OCI-LY3 (cell line): Measurements from ENCODE around the gene RNASEL.
"Not testable (repeated sequence)": the region's sequence is repeated elsewhere in the genome, so short reads cannot be mapped to it uniquely, and the experiment has no call there.

ENCODE experiments used
- H2AFZ ChIP-seq: fragments of 200-600, 300-600 bp; shearing (Covaris generic); 2 replicates; pipeline ENCODE4 v1.6.0; 2014; ENCODE audit warnings: antibody characterized with exemption, low read depth, low read length
- H3K27ac ChIP-seq: fragments of 200-600, 300-600 bp; sonication (generic); 2 replicates; pipeline ENCODE4 v1.5.1; 2014; ENCODE audit warnings: mild to moderate bottlenecking, low read length, moderate library complexity, mixed read lengths
- H3K27me3 ChIP-seq: fragments of 200-600, 300-600 bp; sonication (generic); 2 replicates; pipeline ENCODE4 v1.6.1; 2014; ENCODE audit warnings: low read depth, low read length, mixed read lengths
- H3K36me3 ChIP-seq: fragments of 200-600, 300-600 bp; sonication (generic); replicated peaks from 2 replicates; pipeline ENCODE3; 2014; ENCODE audit warnings: low read depth, low read length, mixed read lengths
- H3K4me1 ChIP-seq: fragments of 300-600, 200-600 bp; sonication (generic); 2 replicates; pipeline ENCODE4 v1.6.1; 2014; ENCODE audit warnings: low read length, mixed read lengths
- H3K4me2 ChIP-seq: fragments of 200-600, 300-600 bp; sonication (generic); 2 replicates; pipeline ENCODE4 v1.6.1; 2014; ENCODE audit warnings: low read length, mixed read lengths
- H3K4me3 ChIP-seq: fragments of 300-600, 200-600 bp; sonication (generic); 2 replicates; pipeline ENCODE4 v1.5.1; 2014; ENCODE audit warnings: antibody characterized with exemption, mild to moderate bottlenecking, low read length, moderate library complexity
- H3K79me2 ChIP-seq: fragments of 300-600, 200-600 bp; shearing (Covaris generic); 2 replicates; pipeline ENCODE4 v1.6.1; 2014; ENCODE audit warnings: mild to moderate bottlenecking, low read length, mixed read lengths
- H3K9ac ChIP-seq: fragments of 300-600, 200-600 bp; shearing (Covaris generic); 2 replicates; pipeline ENCODE4 v1.6.0; 2014; ENCODE audit warnings: mild to moderate bottlenecking, low read length, moderate library complexity
- H3K9me3 ChIP-seq: fragments of 200-600, 300-600 bp; shearing (Covaris generic); 2 replicates; pipeline ENCODE4 v1.6.1; 2014; ENCODE audit warnings: low read length, mixed read lengths; ENCODE audit not compliant: insufficient read depth
- H4K20me1 ChIP-seq: fragments of 200-600, 300-600 bp; sonication (generic); 2 replicates; pipeline ENCODE4 v1.6.1; 2016; ENCODE audit warnings: low read length, mixed read lengths; ENCODE audit not compliant: insufficient read depth
- EZH2phosphoT487 ChIP-seq: fragments of 200-600 bp; shearing (Covaris generic); IDR thresholded peaks from 2 replicates; pipeline ENCODE4 v1.6.1; 2018; ENCODE audit warnings: antibody characterized with exemption, mixed run types, low read depth
- TF ChIP-seq, protein P1 (sequence below): fragments of 200-600, 300-600 bp; sonication (generic); IDR thresholded peaks from 2 replicates; pipeline ENCODE4 v1.5.1; 2014; ENCODE audit warnings: antibody characterized with exemption, low read length, low read depth

RNASEL gene

DNA sequence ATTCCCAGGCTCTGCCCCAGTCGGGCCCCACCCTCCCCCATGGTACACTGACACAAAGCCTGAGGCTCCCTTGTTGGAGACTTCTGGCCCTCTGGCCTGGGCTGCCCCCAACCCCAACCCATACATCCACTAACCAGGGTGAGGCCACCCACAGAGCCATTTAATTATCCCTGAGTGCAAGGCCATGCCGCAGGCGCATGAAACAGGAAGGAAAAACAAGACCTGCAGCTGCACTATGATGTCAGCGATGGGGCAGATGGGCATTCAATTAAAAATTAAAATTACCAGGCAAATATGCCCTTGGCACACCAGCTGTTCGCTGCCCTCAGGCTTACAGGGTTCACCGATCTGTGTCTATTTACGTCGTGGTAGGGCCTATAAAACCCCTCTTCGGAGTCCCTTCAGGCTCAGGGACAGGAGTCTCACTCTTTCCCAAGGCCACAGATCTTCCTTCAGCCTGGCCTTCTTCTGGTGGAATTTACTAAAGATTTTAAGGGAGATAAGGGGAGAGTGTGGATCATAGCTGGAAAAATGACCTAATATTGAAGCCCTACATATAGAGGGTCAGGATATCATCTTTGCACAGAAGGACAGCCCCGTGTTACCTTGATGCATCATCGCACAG, 44.7 kb upstream of the RNASEL start:
- Histone ChIP-seq H3K4me1 (peaks cover 33% of the 10 kb centered on the region), H3K27me3 (no peaks in the 10 kb centered on the region), H2AFZ (peak overlapping the region; percentile 26; the same call in 1 of the 2 replicates), H4K20me1 (no peaks in the 10 kb centered on the region), H3K9ac (no peak overlapping the region), H3K79me2 (no peaks in the 10 kb centered on the region), H3K27ac (no peak overlapping the region), H3K9me3 (no peaks in the 10 kb centered on the region), H3K36me3 (no peaks in the 10 kb centered on the region), H3K4me2 (peak overlapping the region; percentile 45), H3K4me3 (no peak overlapping the region)
- no peak for TF ChIP-seq EZH2phosphoT487
- TF ChIP-seq, protein P1, sequence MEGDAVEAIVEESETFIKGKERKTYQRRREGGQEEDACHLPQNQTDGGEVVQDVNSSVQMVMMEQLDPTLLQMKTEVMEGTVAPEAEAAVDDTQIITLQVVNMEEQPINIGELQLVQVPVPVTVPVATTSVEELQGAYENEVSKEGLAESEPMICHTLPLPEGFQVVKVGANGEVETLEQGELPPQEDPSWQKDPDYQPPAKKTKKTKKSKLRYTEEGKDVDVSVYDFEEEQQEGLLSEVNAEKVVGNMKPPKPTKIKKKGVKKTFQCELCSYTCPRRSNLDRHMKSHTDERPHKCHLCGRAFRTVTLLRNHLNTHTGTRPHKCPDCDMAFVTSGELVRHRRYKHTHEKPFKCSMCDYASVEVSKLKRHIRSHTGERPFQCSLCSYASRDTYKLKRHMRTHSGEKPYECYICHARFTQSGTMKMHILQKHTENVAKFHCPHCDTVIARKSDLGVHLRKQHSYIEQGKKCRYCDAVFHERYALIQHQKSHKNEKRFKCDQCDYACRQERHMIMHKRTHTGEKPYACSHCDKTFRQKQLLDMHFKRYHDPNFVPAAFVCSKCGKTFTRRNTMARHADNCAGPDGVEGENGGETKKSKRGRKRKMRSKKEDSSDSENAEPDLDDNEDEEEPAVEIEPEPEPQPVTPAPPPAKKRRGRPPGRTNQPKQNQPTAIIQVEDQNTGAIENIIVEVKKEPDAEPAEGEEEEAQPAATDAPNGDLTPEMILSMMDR = no peak

DNA sequence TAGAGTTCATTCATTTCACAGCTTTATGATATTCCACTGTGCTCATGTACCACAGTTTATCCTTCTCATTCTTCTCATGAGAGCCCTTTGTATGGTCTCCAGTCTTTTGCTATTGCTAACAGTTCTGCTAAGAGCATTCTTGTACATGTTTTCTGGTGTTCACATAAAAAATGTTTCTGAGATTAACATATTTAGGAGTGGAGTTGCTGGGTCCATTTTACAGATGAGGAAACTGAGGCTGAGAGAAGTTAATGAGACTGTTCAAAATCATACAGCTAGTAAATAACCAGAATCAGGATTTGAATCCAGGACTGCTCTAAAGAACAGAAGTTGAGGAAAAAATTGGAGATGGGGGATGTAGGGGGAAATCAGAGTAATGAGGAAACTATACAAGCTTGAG, 44.0 kb upstream of the RNASEL start:
- no peak overlapping the region for H3K27ac ChIP-seq

DNA sequence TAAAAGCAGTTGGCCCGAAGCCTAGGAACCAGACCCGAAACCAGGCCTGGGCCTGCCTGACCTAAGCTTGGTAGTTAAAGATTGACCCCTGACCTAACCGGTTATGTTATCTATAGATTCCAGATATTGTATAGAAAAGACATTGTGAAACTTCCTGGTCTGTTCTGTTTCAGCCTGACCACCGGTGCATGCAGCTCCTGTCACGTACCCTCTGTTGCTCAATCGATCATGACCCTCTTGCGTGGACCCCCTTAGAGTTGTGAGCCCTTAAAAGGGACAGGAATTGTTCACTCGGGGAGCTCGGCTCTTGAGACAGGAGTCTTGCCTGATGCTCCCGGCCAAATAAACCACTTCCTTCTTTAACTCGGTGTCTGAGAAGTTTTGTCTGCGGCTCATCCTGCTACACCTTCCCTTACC, 43.4 kb upstream of the RNASEL start:
- not testable (repeated sequence) for H3K79me2 ChIP-seq, H4K20me1 ChIP-seq, H3K36me3 ChIP-seq, H3K27ac ChIP-seq, H3K27me3 ChIP-seq, H3K9me3 ChIP-seq
- Histone ChIP-seq H3K4me3 (peak overlapping the region; percentile 43), H3K9ac (peak overlapping the region; percentile 23; the same call in 1 of the 2 replicates), H2AFZ (peak overlapping the region; percentile 81; the same call in 1 of the 2 replicates), H3K4me2 (peak overlapping the region; percentile 76), H3K4me1 (peaks cover 33% of the 10 kb centered on the region)

More for the DNA sequence above, 44.0 kb upstream of the RNASEL start:
- Histone ChIP-seq H4K20me1 (no peaks in the 10 kb centered on the region), H3K9me3 (no peaks in the 10 kb centered on the region), H3K9ac (no peak overlapping the region), H3K27me3 (no peaks in the 10 kb centered on the region), H3K4me1 (peaks cover 33% of the 10 kb centered on the region), H3K4me3 (no peak overlapping the region), H3K36me3 (no peaks in the 10 kb centered on the region), H2AFZ (no peak overlapping the region), H3K4me2 (peak overlapping the region; percentile 11; the same call in 1 of the 2 replicates), H3K79me2 (no peaks in the 10 kb centered on the region)
- TF ChIP-seq, protein P1 = no peak
- TF ChIP-seq EZH2phosphoT487 = no peak

DNA sequence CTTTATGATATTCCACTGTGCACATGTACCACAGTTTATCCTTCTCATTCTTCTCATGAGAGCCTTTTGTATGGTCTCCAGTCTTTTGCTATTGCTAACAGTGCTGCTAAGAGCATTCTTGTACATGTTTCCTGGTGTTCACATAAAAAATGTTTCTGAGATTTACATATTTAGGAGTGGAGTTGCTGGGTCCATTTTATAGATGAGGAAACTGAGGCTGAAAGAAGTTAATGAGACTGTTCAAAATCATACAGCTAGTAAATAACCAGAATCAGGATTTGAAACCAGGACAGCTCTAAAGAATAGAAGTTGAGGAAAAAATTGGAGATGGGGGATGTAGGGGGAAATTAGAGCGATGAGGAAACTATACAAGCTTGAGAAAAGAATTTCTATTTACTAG, 42.9 kb upstream of the RNASEL start:
- Histone ChIP-seq H3K4me2 (peak overlapping the region; percentile 76), H3K36me3 (no peaks in the 10 kb centered on the region), H3K79me2 (no peaks in the 10 kb centered on the region), H3K4me3 (peak overlapping the region; percentile 43; the same call in 1 of the 2 replicates), H3K4me1 (peaks cover 33% of the 10 kb centered on the region), H3K9ac (no peak overlapping the region), H2AFZ (no peak overlapping the region), H3K27ac (no peak overlapping the region), H3K27me3 (no peaks in the 10 kb centered on the region), H4K20me1 (no peaks in the 10 kb centered on the region), H3K9me3 (no peaks in the 10 kb centered on the region)
- TF ChIP-seq, protein P1 = no peak
- no peak for TF ChIP-seq EZH2phosphoT487
